K562 (cell line): ENCODE measurements around the gene RPP14. TPM values are rescaled to one million over a fixed set of nuclear protein-coding genes. Genes with fewer than 3 reads are reported as not detected.

Experiments
- ARNT ChIP-seq, 2 experiments: fragments of 450-650 bp; IDR thresholded peaks; 2 replicates each; pipeline ENCODE4 v1.6.1; 2016; ENCODE audit warnings: mild to moderate bottlenecking in 1 of 2
- BACH1 ChIP-seq: fragments of 200-800 bp; sonication (Bioruptor generic); IDR thresholded peaks from 2 replicates; pipeline ENCODE4 v1.6.1; 2016; ENCODE audit warnings: missing genetic modification characterization, missing compliant biosample characterization
- CAMTA2 ChIP-seq: fragments of 250-450 bp; sonication (Bioruptor Pico); conservative IDR thresholded peaks from 2 replicates; pipeline ENCODE4 v1.5.1; 2022
- CBFA2T3 ChIP-seq: fragments of 450-650 bp; IDR thresholded peaks from 2 replicates; pipeline ENCODE4 v1.6.1; 2017
- FOXJ3 ChIP-seq: sonication (generic); formaldehyde crosslinking; IDR thresholded peaks from 2 replicates; pipeline ENCODE4 v1.4.0; 2020; ENCODE audit warnings: mild to moderate bottlenecking, missing genetic modification reagents
- FOXP1 ChIP-seq: sonication (generic); formaldehyde crosslinking; IDR thresholded peaks from 2 replicates; pipeline ENCODE4 v1.8.0; 2022; ENCODE audit warnings: mild to moderate bottlenecking, missing genetic modification reagents
- MEF2D ChIP-seq: conservative IDR thresholded peaks from 2 replicates; pipeline ENCODE4 v1.6.1; 2016; ENCODE audit warnings: low read depth, missing genetic modification characterization, missing compliant biosample characterization
- MEIS2 ChIP-seq: fragments of 450-650 bp; IDR thresholded peaks from 2 replicates; pipeline ENCODE4 v1.6.1; 2014; ENCODE audit warnings: mild to moderate bottlenecking; ENCODE audit not compliant: partially characterized antibody
- MYNN ChIP-seq, 2 experiments: sonication (generic); formaldehyde crosslinking in 1 of 2; IDR thresholded peaks; 2 replicates each; pipeline versions ENCODE4 v1.5.0 to v1.6.1; 2016 to 2020; ENCODE audit warnings: antibody characterized with exemption in 1 of 2, missing genetic modification reagents in 1 of 2
- NFIX ChIP-seq: fragments of 250-450 bp; sonication (Bioruptor Pico); IDR thresholded peaks from 2 replicates; pipeline ENCODE4 v1.4.0; 2020; ENCODE audit warnings: low read depth, mild to moderate bottlenecking, moderate library complexity
- PTTG1 ChIP-seq: fragments of 450-650 bp; IDR thresholded peaks from 2 replicates; pipeline ENCODE4 v1.6.1; 2016; ENCODE audit warnings: low read depth, mild to moderate bottlenecking, missing genetic modification characterization, missing compliant biosample characterization
- RBFOX2 ChIP-seq: fragments of 200-400 bp; formaldehyde crosslinking; IDR thresholded peaks from 2 replicates; pipeline ENCODE4 v1.6.1; 2017; ENCODE audit warnings: low read depth, mild to moderate bottlenecking, low read length, moderate library complexity
- RUNX1 ChIP-seq: sonication (generic); IDR thresholded peaks from 2 replicates; pipeline ENCODE4 v1.6.1; 2016; ENCODE audit warnings: antibody characterized with exemption, low read depth
- TAL1 ChIP-seq: fragments of 450-650 bp; IDR thresholded peaks from 2 replicates; pipeline ENCODE4 v1.6.1; 2016; ENCODE audit warnings: mild to moderate bottlenecking
- ZNF282 ChIP-seq: sonication (generic); formaldehyde crosslinking; IDR thresholded peaks from 2 replicates; pipeline ENCODE4 v1.8.1; 2023; ENCODE audit warnings: missing genetic modification reagents
- ZNF586 ChIP-seq: fragments of 450-650 bp; formaldehyde crosslinking; conservative IDR thresholded peaks from 2 replicates; pipeline ENCODE4 v1.4.0; 2020; ENCODE audit warnings: mild to moderate bottlenecking, moderate library complexity
- polyA plus RNA-seq, 8 experiments: library from polyadenylated mRNA; depleted of rRNA in 4 of 8; stranded (reverse) in 5 of 8; unstranded in 3 of 8; fragments of >200 nt; fragmentation: Nextera tagmentation in 2 of 8; fragmentation: Illumina TruSeq in 1 of 8; extraction: Ambion mirVana in 2 of 8; extraction: Trizol in 1 of 8; gene quantifications; 2 replicates each; pipeline versions ENCODE4 v1.2.1 to v1.2.3, GENCODE V29; 2011 to 2014; ENCODE audit warnings: inconsistent platforms in 1 of 8, missing spikeins in 1 of 8
- total RNA-seq, 7 experiments: library from RNA; depleted of rRNA in 6 of 7; stranded (reverse); fragments of >200 nt in 6 of 7; fragmentation: Illumina TruSeq in 2 of 7; extraction: Trizol in 2 of 7; gene quantifications; 2 replicates each; pipeline versions ENCODE4 v1.2.1 to v1.2.3, GENCODE V29; 2011 to 2021; ENCODE audit warnings: low replicate concordance in 1 of 7
- TF ChIP-seq, protein P1 (sequence below), 2 experiments: fragments of 450-650 bp; formaldehyde crosslinking in 1 of 2; IDR thresholded peaks; 2 replicates each; pipeline versions ENCODE4 v1.4.0 to v1.6.1; 2014 to 2020; ENCODE audit warnings: mild to moderate bottlenecking in 2 of 2, borderline replicate concordance in 1 of 2, low read depth in 1 of 2
- TF ChIP-seq, protein P2 (sequence below): fragments of 250-450 bp; sonication (Bioruptor Pico); IDR thresholded peaks from 2 replicates; pipeline ENCODE4 v1.9.0; 2021; ENCODE audit warnings: mild to moderate bottlenecking, inconsistent platforms
- TF ChIP-seq, protein P3 (sequence below): IDR thresholded peaks from 2 replicates; pipeline ENCODE4 v1.6.1; 2016; ENCODE audit warnings: missing genetic modification characterization, missing compliant biosample characterization

The RPP14 gene
- total and polyA plus RNA-seq, 9 of the 15 experiments (the other 6 are each of a cell fraction or from before 2014, with no cell fraction given) = 13.5 to 20.8 (median 15.4) TPM

DNA sequence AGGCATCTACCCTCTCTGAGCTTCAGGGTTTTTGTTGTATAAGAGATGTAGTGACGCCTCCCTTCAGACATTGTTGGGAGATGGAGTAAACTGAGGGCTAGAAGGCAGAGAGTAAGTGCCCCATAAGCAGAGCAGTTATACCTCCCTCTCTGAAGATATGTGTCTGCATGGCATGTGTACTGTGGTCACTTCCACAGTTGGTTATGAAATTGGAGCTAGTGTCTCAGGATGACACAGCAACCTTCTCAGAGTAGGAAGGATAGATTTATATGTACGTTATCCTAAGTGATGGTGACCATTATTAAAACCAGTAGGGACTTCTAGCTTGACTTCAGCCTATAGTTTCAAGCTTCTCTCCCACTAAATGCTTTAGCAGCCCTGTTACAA, 44.6 kb downstream of the RPP14 start (continued):
- TF ChIP-seq, protein P1, sequence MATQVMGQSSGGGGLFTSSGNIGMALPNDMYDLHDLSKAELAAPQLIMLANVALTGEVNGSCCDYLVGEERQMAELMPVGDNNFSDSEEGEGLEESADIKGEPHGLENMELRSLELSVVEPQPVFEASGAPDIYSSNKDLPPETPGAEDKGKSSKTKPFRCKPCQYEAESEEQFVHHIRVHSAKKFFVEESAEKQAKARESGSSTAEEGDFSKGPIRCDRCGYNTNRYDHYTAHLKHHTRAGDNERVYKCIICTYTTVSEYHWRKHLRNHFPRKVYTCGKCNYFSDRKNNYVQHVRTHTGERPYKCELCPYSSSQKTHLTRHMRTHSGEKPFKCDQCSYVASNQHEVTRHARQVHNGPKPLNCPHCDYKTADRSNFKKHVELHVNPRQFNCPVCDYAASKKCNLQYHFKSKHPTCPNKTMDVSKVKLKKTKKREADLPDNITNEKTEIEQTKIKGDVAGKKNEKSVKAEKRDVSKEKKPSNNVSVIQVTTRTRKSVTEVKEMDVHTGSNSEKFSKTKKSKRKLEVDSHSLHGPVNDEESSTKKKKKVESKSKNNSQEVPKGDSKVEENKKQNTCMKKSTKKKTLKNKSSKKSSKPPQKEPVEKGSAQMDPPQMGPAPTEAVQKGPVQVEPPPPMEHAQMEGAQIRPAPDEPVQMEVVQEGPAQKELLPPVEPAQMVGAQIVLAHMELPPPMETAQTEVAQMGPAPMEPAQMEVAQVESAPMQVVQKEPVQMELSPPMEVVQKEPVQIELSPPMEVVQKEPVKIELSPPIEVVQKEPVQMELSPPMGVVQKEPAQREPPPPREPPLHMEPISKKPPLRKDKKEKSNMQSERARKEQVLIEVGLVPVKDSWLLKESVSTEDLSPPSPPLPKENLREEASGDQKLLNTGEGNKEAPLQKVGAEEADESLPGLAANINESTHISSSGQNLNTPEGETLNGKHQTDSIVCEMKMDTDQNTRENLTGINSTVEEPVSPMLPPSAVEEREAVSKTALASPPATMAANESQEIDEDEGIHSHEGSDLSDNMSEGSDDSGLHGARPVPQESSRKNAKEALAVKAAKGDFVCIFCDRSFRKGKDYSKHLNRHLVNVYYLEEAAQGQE (IDR thresholded peaks at IDR 0.05; ENCODE audit: borderline replicate concordance) = no peak
- TF ChIP-seq, protein P1 (CRISPR knock-in tag; IDR thresholded peaks at IDR 0.05; ENCODE audit: low read depth) = no peak
- TF ChIP-seq FOXJ3 = no peak
- no peak for TF ChIP-seq CBFA2T3
- no peak for TF ChIP-seq ZNF586 (CRISPR knock-in tag)
- TF ChIP-seq TAL1 = no peak
- TF ChIP-seq RBFOX2 = no peak
- TF ChIP-seq ZNF282 (CRISPR knock-in tag) = no peak
- TF ChIP-seq RUNX1 = no peak
- TF ChIP-seq PTTG1 = no peak
- TF ChIP-seq MEIS2 = peak; percentile 44
- no peak for TF ChIP-seq MYNN (IDR thresholded peaks at IDR 0.05)
- no peak for TF ChIP-seq MYNN (CRISPR knock-in tag; IDR thresholded peaks at IDR 0.05)
- TF ChIP-seq NFIX (CRISPR knock-in tag) = no peak
- no peak for TF ChIP-seq MEF2D (tag)
- TF ChIP-seq, protein P2, sequence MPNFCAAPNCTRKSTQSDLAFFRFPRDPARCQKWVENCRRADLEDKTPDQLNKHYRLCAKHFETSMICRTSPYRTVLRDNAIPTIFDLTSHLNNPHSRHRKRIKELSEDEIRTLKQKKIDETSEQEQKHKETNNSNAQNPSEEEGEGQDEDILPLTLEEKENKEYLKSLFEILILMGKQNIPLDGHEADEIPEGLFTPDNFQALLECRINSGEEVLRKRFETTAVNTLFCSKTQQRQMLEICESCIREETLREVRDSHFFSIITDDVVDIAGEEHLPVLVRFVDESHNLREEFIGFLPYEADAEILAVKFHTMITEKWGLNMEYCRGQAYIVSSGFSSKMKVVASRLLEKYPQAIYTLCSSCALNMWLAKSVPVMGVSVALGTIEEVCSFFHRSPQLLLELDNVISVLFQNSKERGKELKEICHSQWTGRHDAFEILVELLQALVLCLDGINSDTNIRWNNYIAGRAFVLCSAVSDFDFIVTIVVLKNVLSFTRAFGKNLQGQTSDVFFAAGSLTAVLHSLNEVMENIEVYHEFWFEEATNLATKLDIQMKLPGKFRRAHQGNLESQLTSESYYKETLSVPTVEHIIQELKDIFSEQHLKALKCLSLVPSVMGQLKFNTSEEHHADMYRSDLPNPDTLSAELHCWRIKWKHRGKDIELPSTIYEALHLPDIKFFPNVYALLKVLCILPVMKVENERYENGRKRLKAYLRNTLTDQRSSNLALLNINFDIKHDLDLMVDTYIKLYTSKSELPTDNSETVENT (CRISPR knock-in tag) = no peak
- no peak for TF ChIP-seq ARNT (IDR thresholded peaks at IDR 0.05)
- TF ChIP-seq CAMTA2 (CRISPR knock-in tag) = no peak
- TF ChIP-seq FOXP1 (CRISPR knock-in tag) = no peak
- TF ChIP-seq, protein P3, sequence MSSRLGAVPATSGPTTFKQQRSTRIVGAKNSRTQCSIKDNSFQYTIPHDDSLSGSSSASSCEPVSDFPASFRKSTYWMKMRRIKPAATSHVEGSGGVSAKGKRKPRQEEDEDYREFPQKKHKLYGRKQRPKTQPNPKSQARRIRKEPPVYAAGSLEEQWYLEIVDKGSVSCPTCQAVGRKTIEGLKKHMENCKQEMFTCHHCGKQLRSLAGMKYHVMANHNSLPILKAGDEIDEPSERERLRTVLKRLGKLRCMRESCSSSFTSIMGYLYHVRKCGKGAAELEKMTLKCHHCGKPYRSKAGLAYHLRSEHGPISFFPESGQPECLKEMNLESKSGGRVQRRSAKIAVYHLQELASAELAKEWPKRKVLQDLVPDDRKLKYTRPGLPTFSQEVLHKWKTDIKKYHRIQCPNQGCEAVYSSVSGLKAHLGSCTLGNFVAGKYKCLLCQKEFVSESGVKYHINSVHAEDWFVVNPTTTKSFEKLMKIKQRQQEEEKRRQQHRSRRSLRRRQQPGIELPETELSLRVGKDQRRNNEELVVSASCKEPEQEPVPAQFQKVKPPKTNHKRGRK (tag) = no peak
- peak; percentile 49; the same call in 1 of the 2 replicates for TF ChIP-seq BACH1
